GM10847 (cell line): ENCODE data around the gene AMTN.

Experiments
- POLR2A ChIP-seq: IDR thresholded peaks from 2 replicates; pipeline ENCODE4 v1.6.1; 2011; ENCODE audit not compliant: insufficient read length; ENCODE audit errors: extremely low read depth

The AMTN gene

DNA sequence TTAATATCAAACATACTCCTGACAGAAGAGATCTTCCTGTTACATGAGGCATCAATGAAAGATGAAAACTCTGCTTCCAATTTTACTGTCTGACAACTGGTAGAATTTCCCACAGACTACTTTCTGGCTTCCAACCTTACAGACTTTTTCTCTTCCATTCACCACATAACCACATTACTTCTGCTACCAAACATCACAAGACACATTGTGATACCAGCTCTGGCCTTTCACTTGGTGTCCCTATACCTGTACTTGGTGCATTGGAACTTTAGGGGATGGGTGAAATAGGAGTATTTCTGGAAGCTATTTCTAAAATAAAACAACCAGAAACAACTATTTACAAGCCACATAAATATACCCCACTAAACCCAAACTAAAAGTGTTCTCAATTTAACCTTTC, 20.5 kb downstream of the AMTN start:
- no peak for TF ChIP-seq POLR2A

DNA sequence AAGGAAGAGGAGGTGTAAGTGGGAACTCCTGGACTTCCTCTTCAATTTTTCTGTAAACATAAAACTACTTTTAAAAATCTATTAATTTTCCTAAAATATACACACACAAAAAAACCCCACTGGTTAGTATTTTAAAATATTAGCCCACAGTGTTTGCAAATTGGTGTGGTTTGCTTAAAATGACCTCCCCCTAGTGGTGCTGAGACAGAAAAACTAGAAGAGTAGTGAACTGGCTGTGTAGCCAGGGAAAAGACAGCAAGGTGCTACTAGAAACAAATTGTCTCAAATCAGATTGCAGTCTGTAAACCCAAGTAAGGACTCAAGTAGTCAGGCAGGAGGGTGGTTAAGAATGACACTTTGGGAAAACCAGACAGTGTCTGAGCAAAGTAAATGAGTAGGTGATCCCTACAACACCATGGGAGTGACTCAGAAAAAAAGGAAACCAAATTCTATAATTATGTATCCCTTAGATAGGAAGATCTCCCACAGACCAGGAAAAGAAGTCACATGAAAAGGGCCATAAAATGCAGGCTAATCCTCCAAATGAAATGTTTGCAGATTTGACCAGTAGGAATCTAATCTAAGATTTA, 26.0 kb downstream of the AMTN start:
- no peak for TF ChIP-seq POLR2A

DNA sequence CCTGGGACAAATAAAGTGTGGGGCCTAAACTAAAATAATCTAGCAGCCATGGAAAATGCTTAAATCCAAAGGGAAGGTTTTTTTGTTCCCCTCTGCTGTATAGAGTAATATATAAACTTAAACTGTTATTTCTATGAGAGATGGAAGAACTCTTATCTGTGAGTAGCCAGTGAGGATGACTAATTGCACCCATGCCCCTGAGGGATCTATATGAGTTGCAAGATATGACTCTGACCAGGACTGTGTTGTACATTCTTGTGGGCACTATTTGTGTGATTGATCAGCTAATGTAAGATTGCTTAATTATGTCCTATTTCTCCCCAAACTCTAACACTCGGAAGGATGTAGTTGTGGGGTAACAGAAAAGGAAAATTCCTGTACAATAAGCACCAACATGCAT, 38.5 kb downstream of the AMTN start:
- TF ChIP-seq POLR2A = no peak

DNA sequence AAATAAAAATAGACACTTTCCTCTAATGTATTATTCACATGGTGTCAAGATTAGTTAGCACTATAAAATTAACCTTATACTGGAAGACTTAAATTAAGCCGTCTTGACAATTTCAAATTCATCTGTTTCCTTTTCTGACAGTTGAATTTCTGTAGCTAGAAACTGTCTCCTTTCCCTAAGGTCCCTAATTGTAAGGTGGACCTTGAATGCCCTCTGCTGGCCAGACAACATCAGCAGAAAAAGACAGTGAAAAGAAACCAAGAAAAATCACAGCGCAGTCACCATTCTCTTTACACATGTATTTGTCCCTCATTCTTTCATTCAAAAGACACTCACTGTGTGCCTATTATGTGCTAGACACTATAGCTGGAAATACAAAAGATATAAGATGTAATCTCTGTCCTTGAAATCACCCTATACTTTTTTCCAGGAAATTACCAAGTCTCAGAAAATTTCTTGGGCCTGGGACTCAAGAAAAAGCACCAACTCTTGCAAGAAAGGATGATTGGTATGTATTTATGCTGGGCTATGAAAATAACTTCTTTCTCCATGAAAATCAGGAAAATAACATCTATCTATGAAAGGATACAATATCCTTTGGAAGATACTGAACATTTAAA, 41.0 kb downstream of the AMTN start:
- TF ChIP-seq POLR2A = no peak

DNA sequence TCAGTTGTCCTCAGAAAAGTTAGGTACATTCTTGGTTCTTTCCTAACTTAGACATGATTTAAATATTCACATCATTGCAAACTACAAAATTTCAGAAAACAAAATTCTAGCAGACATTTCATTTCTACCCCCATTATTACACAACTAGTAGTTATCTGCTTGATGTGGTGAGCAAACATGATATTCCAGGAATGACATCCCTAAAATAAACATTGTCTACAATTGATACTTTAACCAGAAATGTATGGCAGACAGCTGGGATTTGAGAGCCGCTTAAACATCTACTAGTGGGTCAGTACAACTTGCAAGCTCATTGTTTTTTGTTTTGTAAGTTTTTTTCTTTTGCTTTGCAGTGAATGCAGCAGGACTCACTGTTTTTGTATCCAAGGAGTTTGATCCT, 41.6 kb downstream of the AMTN start:
- no peak for TF ChIP-seq POLR2A

DNA sequence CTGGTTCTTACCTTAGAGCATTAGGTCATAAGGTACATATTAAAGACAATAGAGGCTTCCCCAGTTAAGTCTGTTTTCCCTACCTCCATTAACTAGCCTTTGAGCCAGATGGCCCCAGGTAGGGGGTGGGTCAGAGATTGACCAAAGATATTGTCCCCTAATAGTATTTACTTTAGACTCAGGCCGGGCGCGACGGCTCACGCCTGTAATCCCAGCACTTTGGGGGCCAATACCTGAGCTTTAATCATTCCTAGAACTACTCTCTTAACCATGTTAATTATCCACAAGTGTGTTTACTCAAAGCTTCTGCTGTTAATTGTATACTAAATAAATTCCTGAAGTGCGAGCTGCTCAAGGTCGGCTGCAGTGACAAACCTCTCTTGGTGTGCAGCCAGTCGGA, 45.7 kb downstream of the AMTN start:
- TF ChIP-seq POLR2A = no peak

DNA sequence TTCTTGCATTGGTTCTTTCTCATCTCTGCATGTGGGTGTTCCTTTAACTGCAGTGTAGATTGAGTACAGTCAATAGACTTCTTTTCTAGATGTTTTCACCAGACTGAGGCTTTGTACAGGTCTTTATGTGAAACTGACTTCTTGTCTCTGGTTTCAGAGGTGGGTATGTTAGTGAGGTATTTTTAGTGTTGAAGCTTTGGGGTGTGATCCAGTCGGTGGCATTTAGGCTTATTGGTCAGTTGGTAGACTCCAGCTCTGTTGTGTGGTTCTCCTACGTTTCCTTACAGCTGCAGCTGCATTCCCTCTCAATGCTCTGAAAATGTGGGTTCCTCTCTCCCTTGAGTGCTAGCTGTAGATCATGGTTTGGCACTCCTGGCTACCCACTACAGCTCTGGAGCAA, 52.4 kb downstream of the AMTN start:
- TF ChIP-seq POLR2A = no peak

DNA sequence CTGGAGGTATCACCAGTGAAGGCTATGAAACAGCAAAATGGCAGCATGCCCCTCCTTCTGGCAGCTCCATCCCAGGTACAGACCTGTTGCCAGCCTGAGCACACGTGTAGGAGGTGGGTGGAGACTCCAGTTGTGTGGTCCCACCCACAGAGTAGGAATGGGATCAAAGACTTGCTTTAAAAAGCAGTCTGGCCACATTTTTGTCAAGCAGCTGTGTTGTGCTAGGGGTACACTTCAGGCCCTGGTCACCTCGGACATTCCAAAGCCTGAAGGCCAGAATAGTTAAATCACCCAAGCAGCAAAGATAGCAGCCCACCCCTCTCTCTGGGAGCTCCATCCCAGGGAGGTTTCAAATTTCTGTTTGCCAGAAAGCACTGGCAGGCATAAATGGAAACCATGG, 53.4 kb downstream of the AMTN start:
- no peak for TF ChIP-seq POLR2A

DNA sequence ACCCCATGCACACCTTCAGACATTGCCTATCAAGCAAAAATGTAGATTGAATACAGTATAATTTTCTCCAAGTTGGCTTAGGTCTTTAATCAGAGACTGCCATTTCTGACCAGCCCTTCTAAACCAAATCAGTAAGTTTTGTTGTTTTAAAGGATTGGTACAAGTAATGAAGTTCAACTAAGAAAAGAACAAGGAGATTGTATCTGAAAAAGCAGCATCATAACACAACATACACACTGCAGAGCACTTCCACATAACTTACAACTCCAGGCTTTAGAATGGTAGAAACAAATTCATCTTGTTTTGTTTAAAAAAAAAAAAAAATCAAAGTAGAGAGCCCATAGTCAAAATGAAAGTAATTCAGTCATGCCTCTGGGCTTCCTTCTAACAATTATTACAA, 57.6 kb downstream of the AMTN start:
- TF ChIP-seq POLR2A = no peak

DNA sequence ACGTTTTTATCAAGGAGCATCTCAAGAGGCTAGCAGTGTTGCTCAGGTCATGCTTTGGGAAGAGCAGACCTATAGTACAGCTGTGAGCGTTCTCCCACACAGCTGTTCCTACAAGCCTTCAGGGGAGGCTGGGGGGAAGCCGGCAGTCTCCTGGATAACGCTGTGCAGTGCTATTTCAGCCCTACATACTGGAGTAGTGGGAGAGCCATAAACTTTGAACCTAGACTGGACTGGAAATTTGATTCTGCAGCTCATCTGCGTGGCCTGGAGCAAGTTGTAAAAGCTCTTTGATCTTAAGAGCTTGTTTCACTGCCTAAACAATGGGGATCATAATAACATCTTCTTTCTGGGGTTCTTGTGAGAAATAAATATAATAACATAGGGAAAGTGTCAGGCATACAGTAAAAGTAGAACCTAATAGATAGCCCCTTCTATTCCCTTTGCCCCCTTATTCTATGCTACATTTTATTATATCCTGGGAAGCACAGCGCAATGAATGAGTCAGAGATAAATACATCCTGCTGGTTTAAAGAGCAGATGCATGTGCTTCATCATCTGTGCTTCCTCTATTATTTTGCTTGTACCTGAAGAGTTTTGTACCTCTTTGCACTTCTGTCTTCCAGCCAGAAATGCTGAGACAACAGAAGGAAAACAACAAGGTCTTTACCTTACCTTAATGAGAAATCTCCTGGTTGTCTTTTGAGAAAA, 59.0 kb downstream of the AMTN start:
- no peak for TF ChIP-seq POLR2A

DNA sequence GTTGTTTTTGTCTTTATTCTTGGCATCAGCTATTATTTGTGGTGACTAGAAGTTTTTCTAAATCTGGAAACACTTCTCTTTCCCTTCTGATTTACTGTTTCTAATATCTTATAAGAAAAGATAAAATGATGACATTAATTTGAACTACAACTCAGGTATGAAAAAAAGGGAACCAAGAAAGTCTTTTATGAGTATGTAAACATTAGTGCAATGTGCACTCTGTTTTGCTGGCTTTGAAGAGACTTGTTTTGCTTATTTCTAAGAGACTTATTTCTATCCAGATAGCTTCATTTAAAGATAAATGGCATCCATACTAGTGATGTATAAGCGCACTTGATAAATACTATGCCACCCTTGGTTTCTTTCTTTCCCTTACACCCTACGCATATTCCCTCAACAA, 63.6 kb downstream of the AMTN start:
- no peak for TF ChIP-seq POLR2A
